GM13977 (cell line): ENCODE measurements around the gene SSH3.

Experiments
- DNase-seq: peaks from one replicate; pipeline ENCODE4 v3.0.0; 2012; ENCODE audit warnings: low spot score
- in situ Hi-C: fragments of 300-500 bp; cut with MboI; formaldehyde crosslinking; loops from one replicate; pipeline ENCODE4 v1.12.0; 2022; ENCODE audit warnings: low sequenced_read_pairs, low pct_unique_long_range_greater_than_20kb, mixed read lengths, inconsistent platforms; ENCODE audit not compliant: unreplicated experiment
- TF ChIP-seq, protein P1 (sequence below): IDR thresholded peaks from 2 replicates; pipeline ENCODE4 v1.5.1; 2012; ENCODE audit warnings: mild to moderate bottlenecking, control low read depth; ENCODE audit not compliant: insufficient read depth; ENCODE audit errors: extremely low read depth, missing control alignments

Gene SSH3

DNA sequence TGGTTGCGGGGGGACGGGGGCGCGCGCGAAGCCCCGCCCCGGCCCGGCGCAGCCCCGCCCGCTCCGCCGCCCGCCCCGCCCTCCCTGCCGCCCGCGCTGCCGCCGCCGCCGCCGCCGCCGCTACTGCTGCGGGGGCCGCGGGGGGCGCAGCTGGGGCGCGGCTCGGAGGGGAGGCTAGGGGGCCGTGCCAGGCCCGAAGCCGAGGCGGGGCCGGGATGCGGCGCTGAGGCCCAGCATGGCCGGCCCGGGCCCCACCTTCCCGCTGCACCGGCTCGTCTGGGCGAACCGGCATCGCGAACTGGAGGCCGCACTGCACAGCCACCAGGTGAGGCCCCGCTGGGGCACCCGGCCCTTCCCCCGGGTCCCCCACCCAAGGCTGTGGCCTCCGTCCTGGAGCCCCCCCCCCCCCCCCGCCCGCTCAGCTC, 14.1 kb upstream of the SSH3 start, which contains the start of gene ANKRD13D:
Gene ANKRD13D (plus strand): TSS at position 78 of the 425 bp plus-strand sequence. CDS start 158 bp downstream, at position 236.
- in situ Hi-C loops: no loop called here
- TF ChIP-seq, protein P1, sequence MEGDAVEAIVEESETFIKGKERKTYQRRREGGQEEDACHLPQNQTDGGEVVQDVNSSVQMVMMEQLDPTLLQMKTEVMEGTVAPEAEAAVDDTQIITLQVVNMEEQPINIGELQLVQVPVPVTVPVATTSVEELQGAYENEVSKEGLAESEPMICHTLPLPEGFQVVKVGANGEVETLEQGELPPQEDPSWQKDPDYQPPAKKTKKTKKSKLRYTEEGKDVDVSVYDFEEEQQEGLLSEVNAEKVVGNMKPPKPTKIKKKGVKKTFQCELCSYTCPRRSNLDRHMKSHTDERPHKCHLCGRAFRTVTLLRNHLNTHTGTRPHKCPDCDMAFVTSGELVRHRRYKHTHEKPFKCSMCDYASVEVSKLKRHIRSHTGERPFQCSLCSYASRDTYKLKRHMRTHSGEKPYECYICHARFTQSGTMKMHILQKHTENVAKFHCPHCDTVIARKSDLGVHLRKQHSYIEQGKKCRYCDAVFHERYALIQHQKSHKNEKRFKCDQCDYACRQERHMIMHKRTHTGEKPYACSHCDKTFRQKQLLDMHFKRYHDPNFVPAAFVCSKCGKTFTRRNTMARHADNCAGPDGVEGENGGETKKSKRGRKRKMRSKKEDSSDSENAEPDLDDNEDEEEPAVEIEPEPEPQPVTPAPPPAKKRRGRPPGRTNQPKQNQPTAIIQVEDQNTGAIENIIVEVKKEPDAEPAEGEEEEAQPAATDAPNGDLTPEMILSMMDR: peak; percentile 29
- no peak for DNase-seq

DNA sequence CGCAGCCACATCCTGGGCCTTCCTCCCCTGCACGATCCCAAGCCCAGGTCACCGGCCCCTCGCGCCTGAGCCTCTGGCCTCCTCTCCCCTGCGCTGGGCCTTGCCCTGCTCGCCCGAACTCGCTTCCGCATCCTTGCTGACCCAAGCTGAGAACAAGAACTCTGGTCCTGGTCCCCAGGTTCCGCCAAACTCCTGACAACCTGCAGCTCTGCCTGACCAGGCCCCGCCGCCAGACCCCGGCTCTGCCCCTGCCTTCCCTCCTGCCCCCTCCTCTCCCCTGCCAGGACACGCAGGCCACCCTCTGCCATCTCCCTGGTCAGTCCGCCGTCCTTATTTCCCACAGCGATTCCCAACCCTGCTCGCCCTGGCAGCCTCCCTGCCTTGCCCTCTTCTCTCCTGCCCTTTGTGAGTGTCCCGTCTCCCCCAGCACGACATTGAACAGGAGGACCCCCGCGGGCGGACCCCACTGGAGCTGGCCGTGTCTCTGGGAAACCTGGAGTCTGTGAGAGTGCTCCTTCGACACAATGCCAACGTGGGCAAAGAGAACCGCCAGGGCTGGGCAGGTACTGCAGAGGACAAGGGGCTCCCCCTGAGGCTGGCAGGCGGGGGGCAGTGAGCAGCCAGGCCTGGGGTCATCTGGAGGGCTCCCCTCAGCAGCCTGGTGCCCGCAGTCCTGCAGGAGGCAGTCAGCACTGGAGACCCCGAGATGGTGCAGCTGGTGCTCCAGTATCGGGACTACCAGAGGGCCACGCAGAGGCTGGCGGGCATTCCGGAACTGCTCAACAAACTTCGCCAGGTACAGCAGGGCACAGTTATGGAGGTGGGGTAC, 13.5 kb upstream of the SSH3 start:
- TF ChIP-seq, protein P1: no peak
- no peak for DNase-seq
- in situ Hi-C loops: no loop called here

DNA sequence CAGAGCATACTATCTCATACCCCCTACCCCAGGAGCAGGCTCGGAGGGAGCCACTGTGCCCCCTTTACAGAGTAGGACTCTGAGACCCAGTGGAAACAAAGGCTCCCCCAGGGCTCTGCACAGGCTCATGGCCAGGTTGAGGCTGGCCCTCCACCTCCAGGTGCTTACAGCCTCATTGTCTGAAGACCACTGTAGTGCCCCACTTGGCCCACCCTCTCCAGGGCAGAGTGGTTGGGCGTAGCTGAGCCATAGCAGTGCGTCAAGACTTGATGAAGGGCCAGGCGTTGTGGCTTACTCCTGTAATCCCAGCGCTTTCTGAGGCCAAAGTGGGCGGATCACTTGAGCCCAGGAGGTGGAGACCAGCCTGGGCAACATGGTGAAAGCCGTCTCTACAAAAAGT, 12.5 kb upstream of the SSH3 start:
- TF ChIP-seq, protein P1: no peak
- in situ Hi-C loops: no loop called here
- no peak for DNase-seq

DNA sequence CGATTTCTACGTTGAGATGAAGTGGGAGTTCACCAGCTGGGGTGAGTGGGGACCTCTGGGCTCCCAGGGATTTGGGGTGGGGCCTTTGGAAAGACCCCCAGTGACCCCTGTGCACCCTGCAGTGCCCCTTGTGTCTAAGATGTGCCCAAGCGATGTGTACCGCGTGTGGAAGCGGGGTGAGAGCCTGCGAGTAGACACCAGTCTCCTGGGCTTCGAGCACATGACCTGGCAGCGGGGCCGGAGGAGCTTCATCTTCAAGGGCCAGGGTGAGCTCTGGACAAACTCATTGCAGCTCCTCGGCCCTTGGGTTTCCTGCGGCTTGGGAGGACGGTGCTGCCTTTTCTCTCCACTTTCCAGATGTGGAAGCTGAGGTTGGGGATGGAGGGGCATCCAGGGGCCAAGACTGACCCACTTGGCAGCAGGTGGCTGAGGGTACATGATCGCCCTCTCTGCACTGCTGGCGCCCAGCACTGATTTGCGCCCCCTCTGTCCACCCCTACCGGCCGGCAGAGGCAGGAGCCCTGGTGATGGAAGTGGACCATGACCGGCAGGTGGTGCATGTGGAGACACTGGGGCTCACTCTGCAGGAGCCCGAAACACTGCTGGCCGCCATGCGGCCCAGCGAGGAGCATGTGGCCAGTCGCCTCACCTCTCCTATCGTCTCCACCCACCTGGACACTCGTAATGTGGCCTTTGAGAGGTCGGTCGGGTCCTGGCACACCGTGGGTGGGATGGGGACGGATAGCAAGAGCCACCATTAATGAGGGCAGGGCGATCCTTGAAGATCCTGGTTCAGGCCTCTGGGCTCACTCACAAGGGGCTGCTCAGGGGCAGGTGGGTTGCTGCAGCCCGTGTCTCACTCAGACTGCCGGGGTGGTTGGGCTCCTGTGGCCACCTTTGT, 11.6 kb upstream of the SSH3 start:
- no peak for DNase-seq
- in situ Hi-C loops: no loop called here
- TF ChIP-seq, protein P1: no peak

DNA sequence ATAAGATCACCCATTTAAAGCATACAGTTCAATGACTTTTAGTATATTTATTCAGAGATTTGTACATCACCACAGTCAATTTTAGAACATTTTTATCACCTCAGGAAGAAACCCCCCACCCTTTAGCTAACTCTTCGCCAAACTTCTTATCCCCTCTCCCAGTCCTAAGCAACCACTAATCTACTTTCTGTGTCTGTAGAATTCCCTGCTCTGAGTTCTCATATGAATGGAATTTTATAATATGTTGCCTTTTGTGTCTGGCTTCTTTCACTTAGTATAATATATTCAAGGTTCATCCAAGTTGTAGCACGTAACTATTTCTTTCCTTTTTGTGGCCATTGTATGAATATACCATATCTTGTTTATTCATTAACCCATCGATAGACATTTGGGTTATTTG, 10.7 kb upstream of the SSH3 start:
- no peak for DNase-seq
- in situ Hi-C loops: no loop called here
- TF ChIP-seq, protein P1: no peak

DNA sequence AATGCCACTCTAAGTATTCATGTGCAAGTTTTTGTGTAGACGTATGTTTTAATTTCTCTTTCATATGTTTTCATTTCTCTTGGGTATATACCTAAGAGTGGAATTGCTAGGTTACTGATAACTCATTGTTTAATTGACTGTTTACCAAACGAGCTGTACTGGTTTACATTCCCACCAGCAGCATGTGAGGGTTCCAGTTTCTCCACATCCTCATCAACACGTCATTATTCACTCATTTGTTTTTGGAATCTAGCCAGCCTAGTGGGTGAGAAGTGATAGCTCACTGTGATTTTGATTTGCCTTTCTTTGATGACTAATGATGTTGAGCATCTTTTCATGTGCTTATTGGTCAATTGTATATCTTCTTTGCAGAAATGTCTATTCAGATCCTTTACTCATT, 10.2 kb upstream of the SSH3 start:
- TF ChIP-seq, protein P1: no peak
- no peak for DNase-seq
- in situ Hi-C loops: no loop called here
